ENCODE results near the gene PEX16.

PEX16 gene

DNA sequence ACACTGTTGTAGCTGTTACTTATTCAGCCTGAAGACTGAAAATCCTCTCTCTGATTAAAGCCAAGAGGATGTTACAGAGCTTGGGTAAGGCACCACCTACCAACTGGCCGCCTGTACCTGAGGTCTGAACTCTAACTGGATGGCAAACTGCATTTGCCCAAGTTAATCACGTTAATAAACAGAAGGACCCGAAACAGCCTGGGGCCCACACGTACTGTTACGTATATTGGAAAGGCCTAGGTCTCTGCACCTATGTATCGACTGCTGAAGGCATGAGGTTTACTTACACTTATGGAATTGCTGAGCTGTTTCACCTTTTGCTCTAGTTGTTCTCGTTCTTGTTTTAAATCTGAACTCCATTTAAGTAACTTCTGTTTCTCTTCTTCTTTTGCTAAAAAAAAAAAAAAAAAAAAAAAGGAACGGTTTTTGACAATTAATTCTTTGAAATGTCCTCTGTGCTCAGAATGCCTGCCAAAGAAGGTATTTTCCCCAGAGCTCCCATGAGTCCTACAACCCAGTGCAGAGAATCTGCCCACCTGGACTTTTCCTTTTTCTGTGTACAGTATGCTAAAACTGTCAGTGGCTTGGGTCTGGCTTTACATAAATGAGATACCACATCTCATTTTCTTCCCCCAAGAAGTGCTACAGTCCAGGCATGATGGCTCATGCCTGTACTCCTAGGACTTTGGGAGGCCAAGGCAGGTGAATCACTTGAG, 17.8 kb upstream of the PEX16 start:
- H3K27ac ChIP-seq (replicated peaks) = no peak overlapping the region
- TF ChIP-seq, protein P1, sequence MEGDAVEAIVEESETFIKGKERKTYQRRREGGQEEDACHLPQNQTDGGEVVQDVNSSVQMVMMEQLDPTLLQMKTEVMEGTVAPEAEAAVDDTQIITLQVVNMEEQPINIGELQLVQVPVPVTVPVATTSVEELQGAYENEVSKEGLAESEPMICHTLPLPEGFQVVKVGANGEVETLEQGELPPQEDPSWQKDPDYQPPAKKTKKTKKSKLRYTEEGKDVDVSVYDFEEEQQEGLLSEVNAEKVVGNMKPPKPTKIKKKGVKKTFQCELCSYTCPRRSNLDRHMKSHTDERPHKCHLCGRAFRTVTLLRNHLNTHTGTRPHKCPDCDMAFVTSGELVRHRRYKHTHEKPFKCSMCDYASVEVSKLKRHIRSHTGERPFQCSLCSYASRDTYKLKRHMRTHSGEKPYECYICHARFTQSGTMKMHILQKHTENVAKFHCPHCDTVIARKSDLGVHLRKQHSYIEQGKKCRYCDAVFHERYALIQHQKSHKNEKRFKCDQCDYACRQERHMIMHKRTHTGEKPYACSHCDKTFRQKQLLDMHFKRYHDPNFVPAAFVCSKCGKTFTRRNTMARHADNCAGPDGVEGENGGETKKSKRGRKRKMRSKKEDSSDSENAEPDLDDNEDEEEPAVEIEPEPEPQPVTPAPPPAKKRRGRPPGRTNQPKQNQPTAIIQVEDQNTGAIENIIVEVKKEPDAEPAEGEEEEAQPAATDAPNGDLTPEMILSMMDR (IDR thresholded peaks at IDR 0.05; ENCODE audit: insufficient read depth, low read length) = no peak
- TF ChIP-seq SPI1 (IDR thresholded peaks at IDR 0.05; ENCODE audit: borderline replicate concordance, low read depth) (no peak), POLR2AphosphoS5 (IDR thresholded peaks at IDR 0.05; ENCODE audit: low read depth) (no peak), GABPA (IDR thresholded peaks at IDR 0.05; ENCODE audit: low read depth) (no peak)
- TF ChIP-seq, protein P2, sequence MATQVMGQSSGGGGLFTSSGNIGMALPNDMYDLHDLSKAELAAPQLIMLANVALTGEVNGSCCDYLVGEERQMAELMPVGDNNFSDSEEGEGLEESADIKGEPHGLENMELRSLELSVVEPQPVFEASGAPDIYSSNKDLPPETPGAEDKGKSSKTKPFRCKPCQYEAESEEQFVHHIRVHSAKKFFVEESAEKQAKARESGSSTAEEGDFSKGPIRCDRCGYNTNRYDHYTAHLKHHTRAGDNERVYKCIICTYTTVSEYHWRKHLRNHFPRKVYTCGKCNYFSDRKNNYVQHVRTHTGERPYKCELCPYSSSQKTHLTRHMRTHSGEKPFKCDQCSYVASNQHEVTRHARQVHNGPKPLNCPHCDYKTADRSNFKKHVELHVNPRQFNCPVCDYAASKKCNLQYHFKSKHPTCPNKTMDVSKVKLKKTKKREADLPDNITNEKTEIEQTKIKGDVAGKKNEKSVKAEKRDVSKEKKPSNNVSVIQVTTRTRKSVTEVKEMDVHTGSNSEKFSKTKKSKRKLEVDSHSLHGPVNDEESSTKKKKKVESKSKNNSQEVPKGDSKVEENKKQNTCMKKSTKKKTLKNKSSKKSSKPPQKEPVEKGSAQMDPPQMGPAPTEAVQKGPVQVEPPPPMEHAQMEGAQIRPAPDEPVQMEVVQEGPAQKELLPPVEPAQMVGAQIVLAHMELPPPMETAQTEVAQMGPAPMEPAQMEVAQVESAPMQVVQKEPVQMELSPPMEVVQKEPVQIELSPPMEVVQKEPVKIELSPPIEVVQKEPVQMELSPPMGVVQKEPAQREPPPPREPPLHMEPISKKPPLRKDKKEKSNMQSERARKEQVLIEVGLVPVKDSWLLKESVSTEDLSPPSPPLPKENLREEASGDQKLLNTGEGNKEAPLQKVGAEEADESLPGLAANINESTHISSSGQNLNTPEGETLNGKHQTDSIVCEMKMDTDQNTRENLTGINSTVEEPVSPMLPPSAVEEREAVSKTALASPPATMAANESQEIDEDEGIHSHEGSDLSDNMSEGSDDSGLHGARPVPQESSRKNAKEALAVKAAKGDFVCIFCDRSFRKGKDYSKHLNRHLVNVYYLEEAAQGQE (IDR thresholded peaks at IDR 0.05; ENCODE audit: insufficient replicate concordance, low read depth) = no peak
- no peak overlapping the region for H3K4me3 ChIP-seq (replicated peaks; ENCODE audit: insufficient read depth, low read length)
- H3K27me3 ChIP-seq (ENCODE audit: insufficient read depth, poor library complexity, severe bottlenecking) = no peaks in the 10 kb centered on the region
- DNase-seq (ENCODE audit: low read depth in 1 of 2, low spot score in 1 of 2) = no peak

DNA sequence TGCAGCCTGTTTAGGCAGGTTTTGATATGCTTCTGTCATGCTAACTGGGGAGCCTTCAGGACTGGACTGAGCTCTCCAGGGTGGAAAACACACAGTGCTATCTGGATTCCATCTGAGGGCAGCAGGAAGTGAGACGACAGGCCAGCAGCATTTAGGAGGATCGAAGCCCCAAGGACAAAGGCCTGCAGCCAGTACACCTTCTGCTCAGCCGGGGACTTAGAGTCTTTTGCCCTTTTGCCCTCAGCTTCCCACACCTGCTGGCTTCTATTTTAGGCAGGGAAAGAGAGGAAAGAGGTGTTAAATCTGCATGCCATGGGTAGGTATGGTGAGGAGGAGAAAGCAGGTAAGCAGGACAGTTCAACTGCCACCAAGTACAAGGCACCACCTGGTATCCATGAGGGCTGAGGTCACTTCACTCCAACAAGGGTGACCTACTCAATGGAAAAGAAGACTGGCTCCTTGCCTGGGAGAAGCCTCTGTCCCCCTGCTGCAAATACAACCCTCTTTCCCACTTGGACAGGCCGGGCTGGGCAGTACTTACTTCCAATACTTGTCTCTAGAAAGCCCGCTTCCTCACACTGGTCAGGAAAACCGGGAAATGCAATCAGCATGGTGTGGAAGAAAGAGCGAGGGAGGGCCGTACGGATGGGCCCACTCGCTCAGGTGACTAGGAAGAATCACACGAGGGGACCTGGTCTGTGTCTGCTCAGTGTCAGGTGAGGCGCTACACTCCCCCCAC, 17.1 kb upstream of the PEX16 start:
- Histone ChIP-seq H3K27ac (replicated peaks) (no peak overlapping the region), H3K27me3 (ENCODE audit: insufficient read depth, poor library complexity, severe bottlenecking) (no peaks in the 10 kb centered on the region), H3K4me3 (replicated peaks; ENCODE audit: insufficient read depth, low read length) (no peak overlapping the region)
- no peak for TF ChIP-seq SPI1 (IDR thresholded peaks at IDR 0.05; ENCODE audit: borderline replicate concordance, low read depth)
- TF ChIP-seq, protein P2 (IDR thresholded peaks at IDR 0.05; ENCODE audit: insufficient replicate concordance, low read depth) = no peak
- no peak for DNase-seq (ENCODE audit: low read depth in 1 of 2, low spot score in 1 of 2)

DNA sequence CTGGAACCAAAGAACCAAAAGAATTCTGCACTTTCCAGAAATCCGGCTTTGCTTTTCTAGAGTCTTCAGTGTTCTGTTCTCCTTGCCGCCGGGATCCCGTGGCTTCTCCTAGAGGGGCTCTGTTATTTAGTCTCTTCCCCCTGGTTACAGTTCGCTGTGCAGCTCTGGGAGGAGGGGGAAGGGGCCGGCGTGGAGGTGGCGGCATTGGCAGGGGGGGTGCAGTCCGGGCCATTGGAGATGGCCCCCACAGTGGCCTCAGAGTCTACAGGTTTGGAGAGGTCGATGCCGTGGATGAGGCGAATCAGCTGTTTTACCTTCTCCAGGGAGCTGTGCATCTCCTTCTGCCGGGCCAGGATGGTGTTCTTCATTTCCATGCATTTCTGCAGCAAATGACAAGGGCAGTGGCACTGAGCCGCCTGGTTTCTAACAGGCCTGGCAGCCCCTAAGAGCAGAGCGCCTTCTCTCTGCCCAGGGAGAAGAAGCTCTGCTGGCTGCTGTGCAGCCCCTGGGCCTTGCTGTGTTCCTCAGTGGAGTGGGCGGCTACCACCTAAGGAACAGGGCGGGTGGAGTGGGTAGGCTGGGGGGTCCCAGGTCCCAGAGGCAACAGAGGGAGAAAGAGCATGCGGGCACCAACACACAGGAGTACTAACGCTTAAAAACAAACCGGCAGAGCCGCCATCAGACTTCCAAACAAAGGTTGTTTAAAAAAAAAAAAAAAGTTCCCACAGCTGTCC, 16.3 kb upstream of the PEX16 start:
- DNase-seq (ENCODE audit: low read depth in 1 of 2, low spot score in 1 of 2) = no peak
- Histone ChIP-seq H3K27me3 (ENCODE audit: insufficient read depth, poor library complexity, severe bottlenecking) (no peaks in the 10 kb centered on the region), H3K27ac (replicated peaks) (no peak overlapping the region), H3K4me3 (replicated peaks; ENCODE audit: insufficient read depth, low read length) (no peak overlapping the region)
- TF ChIP-seq, protein P1 (IDR thresholded peaks at IDR 0.05; ENCODE audit: insufficient read depth, low read length) = no peak
- TF ChIP-seq SPI1 (IDR thresholded peaks at IDR 0.05; ENCODE audit: borderline replicate concordance, low read depth) (no peak), GABPA (IDR thresholded peaks at IDR 0.05; ENCODE audit: low read depth) (no peak), POLR2AphosphoS5 (IDR thresholded peaks at IDR 0.05; ENCODE audit: low read depth) (no peak)
- TF ChIP-seq, protein P2 (IDR thresholded peaks at IDR 0.05; ENCODE audit: insufficient replicate concordance, low read depth) = no peak

Data from HL-60 (cell line).